T1000 (cell line): ENCODE measurements around the gene CETN1.

Experiments used
- DNase-seq: peaks from one replicate; lab custom pipeline; 2025; ENCODE audit warnings: mixed read lengths; lab: John Stamatoyannopoulos, UW

Gene CETN1

GRCh38 chr18:580154-580553, at the start of gene CETN1:
TSS of gene CETN1 (plus strand) at chr18:580380. CDS start at chr18:580409, 29 bp downstream.
- no peak for DNase-seq

GRCh38 chr18:532018-532417, 48.2 kb upstream of the CETN1 start:
- no peak for DNase-seq

- no peak for DNase-seq
Observed at GRCh38 chr18:532632-533031, 47.5 kb upstream of the CETN1 start.

- no peak for DNase-seq
Observed at GRCh38 chr18:533995-534601, 46.1 kb upstream of the CETN1 start.

- DNase-seq, result no peak
Observed at GRCh38 chr18:543447-544078, 36.6 kb upstream of the CETN1 start.

- no peak for DNase-seq
Observed at GRCh38 chr18:549967-550366, 30.2 kb upstream of the CETN1 start.

- DNase-seq, result no peak
Observed at GRCh38 chr18:551404-552061, 28.6 kb upstream of the CETN1 start.

GRCh38 chr18:555705-556457, 24.3 kb upstream of the CETN1 start:
- no peak for DNase-seq

GRCh38 chr18:564708-565561, 15.2 kb upstream of the CETN1 start:
- no peak for DNase-seq

- no peak for DNase-seq
Observed at GRCh38 chr18:565562-566061, 14.6 kb upstream of the CETN1 start.

- no peak for DNase-seq
Observed at GRCh38 chr18:567122-567521, 13.1 kb upstream of the CETN1 start.

GRCh38 chr18:568731-569130, 11.4 kb upstream of the CETN1 start:
- no peak for DNase-seq

GRCh38 chr18:570256-570655, 9.9 kb upstream of the CETN1 start:
- DNase-seq, result no peak

- DNase-seq, result no peak
Observed at GRCh38 chr18:570697-571096, 9.5 kb upstream of the CETN1 start.

GRCh38 chr18:572091-572830, 7.9 kb upstream of the CETN1 start:
- DNase-seq, result no peak

- no peak for DNase-seq
Observed at GRCh38 chr18:572831-573289, 7.3 kb upstream of the CETN1 start.

- no peak for DNase-seq
Observed at GRCh38 chr18:573385-573784, 6.8 kb upstream of the CETN1 start.

- no peak for DNase-seq
Observed at GRCh38 chr18:574149-574860, 5.9 kb upstream of the CETN1 start.

- no peak for DNase-seq
Observed at GRCh38 chr18:574865-575645, 5.1 kb upstream of the CETN1 start.
